HG03175 (cell line): ENCODE measurements around the gene HNRNPF.
"Not testable (repeated sequence)": the region's sequence is repeated elsewhere in the genome, so short reads cannot be mapped to it uniquely, and the experiment has no call there.

Experiments used
- ATAC-seq: cut with Tn5 transposase; IDR thresholded peaks from one replicate; pipeline ENCODE4 v1.9.1; 2021; ENCODE audit warnings: mild to moderate bottlenecking, moderate library complexity; ENCODE audit not compliant: unreplicated experiment

The HNRNPF gene, protein sequence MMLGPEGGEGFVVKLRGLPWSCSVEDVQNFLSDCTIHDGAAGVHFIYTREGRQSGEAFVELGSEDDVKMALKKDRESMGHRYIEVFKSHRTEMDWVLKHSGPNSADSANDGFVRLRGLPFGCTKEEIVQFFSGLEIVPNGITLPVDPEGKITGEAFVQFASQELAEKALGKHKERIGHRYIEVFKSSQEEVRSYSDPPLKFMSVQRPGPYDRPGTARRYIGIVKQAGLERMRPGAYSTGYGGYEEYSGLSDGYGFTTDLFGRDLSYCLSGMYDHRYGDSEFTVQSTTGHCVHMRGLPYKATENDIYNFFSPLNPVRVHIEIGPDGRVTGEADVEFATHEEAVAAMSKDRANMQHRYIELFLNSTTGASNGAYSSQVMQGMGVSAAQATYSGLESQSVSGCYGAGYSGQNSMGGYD

DNA sequence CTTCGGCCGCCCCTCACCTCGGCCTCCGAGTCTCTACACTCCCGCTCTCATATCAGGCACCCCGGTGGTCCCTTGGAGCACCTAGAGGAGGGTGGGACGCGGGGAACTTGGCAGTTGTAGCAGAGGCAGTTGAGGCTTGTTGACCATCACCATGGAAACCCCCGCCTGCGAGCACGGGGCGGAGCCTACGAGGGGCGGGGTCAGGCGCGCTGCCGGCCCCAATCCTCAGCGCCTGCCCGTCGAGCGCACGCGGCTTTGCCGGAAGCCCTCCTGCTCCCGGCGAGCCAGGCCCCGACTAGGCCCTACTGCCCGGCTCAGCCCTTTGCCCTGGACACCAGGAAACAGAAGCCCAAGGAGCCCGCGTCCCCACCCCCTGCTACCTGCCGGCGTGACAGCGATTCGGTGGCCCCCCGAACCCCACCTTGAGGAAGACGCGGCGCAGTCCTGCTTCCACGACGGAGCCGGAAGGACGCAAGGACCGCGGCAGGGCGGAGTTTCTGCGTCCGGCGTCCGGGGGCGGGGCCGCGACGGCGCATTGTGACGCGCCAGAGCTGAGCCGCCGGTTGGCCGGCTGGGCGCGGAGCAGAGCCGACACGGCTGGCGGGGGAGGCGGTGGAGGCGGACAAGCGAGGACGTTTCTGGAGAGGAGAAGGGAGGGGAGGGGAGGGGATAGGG, at the start of gene HNRNPF:
Gene HNRNPF (minus strand): TSS at position 477 of the 675 bp plus-strand sequence. CDS start 21,302 bp downstream, outside the sequence.
- ATAC-seq: peak; percentile 67

DNA sequence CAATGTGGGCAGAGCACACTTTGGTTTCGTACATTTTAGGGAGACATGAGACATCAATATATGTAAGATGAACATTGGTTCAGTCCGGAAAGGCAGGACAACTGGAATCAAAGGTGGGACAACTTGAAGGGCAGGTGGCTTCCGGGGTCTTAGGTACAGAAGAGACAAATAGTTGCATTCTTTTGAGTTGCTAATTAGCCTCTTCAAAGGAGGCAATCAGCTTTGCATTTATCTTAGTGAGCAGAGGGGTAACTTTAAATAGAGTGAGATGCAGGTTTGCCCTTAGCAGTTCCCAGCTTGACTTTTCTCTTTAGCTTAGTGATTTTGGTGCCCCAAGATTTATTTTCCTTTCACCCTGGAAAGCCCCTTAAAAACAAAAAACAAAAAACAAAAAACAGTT, 49.2 kb upstream of the HNRNPF start:
- ATAC-seq: no peak

DNA sequence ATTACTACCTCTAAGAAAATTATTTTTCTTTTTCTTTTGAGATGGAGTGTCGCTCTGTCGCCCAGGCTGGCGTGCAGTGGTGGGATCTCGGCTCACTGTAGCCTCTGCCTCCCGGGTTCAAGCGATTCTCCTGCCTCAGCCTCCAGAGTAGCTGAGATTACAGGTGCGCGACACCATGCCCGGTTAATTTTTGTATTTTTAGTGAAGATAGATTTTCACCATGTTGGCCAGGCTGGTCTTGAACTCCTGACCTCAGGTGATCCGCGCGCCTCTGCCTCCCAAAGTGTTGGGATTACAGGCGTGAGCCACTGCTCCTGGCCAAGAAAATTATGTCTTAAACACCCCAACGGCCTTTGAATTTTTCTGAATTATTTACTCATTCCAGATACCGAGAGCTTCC, 47.6 kb upstream of the HNRNPF start:
- ATAC-seq: not testable (repeated sequence)

DNA sequence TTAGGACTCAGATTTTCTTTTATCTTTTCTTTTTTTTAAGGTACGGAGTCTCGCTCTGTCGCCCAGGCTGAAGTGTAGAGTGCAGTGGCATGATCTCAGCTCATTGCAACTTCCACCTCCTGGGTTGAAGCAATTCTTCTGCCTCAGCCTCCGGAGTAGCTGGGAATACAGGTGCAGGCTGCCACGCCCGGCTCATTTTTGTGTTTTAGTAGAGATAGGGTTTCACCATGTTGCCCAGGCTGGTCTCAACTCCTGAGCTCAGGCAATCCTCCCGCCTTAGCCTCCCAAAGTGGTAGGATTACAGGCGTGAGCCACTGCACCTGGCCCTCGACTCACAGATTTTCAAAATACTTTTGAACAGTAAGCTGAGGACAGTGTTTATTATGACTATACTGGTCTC, 45.0 kb upstream of the HNRNPF start:
- ATAC-seq: not testable (repeated sequence)

DNA sequence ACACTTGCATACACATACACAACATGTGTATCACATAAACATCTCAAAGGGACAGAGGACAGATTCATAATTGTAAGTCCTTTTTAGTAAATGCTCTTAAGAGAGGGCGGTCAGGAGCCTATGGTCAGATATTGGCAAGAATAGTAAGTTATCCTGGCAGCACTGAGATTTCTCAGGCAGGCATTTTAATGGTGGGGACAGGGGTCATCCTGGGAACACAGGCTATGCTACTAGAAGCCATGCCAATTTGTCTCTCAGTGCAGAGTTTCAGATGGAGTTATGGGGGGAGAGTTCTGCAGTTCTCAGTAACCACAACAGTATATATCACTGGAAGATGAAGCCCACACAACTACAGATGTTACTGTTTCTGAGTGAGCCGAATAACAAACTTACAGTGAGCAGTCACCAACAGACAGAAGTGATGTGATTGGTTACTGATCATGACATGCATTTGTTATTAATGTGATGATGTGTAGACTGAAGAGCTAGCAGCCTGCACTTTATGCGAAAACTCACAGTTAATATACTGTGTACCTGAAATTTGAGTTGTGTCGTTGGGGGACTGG, 44.4 kb upstream of the HNRNPF start:
- peak; percentile 18 for ATAC-seq

DNA sequence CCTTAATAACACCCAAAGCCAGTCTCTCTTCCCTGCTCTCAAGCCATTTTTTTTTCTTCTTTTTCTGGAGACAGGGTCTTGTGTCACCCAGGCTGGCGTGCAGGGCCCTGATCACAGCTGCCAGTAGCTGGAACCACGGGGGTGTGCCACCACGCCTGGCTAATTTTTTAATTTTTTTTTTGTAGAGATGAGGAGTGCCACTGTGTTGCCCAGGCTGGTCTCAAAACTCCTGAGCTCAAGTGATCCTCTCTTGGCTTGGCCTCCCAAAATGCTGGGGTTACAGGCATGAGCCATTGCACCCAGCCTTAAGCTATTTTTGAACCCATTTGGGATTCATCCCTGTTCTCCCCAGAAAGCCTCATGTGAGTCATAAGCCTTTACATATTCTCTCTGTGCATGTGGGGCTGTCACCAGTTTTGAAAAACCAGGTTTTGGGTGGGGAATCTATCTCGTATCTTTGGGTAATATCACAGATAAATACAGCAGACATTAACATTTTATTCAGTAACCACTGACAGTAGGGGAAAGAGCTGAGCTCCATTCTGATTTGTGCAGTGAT, 43.4 kb upstream of the HNRNPF start:
- ATAC-seq: no peak

DNA sequence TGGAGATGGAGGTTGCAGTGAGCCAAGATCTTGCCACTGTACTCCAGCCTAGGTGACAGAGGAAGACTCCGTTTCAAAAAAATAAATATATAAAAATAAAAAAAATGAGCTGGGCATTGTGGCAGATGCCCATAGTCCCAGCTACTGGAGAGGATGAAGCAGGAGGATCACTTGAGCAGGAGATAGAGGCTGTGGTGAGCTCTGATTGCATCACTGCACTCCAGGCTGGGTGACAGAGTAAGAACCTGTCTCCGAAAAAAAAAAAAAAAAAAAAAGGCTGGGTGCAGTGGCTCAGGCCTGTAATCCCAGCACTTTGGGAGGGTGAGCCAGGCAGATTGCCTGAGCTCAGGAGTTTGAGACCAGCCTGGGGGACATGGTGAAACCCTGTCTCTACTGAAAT, 39.8 kb upstream of the HNRNPF start:
- ATAC-seq: no peak

DNA sequence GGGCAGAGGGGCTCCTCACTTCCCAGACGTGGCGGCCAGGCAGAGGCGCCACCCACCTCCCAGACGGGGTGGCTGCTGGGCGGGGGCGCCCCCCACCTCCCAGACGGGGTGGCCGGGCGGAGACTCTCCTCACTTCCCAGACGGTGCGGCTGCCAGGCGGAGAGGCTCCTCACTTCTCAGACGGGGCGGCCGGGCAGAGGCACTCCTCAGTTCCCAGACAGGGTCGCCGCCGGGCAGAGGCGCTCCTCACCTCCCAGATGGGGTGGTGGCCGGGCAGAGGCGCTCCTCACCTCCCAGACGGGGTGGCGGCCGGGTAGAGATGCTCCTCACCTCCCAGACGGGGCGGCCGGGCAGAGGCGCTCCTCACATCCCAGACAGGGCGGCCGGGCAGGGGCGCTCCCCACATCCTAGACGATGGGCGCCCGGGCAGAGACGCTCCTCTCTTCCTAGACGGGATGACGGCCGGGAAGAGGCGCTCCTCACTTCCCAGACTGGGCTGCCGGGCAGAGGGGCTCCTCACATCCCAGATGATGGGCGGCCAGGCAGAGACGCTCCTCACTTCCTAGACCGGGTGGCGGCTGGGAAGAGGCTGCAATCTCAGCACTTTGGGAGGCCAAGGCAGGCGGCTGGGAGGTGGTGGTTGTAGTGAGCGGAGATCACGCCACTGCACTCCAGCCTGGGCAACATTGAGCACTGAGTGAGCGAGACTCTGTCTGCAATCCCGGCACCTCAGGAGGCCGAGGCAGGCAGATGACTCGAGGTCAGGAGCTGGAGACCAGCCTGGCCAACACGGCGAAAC, 37.4 kb upstream of the HNRNPF start:
- not testable (repeated sequence) for ATAC-seq

DNA sequence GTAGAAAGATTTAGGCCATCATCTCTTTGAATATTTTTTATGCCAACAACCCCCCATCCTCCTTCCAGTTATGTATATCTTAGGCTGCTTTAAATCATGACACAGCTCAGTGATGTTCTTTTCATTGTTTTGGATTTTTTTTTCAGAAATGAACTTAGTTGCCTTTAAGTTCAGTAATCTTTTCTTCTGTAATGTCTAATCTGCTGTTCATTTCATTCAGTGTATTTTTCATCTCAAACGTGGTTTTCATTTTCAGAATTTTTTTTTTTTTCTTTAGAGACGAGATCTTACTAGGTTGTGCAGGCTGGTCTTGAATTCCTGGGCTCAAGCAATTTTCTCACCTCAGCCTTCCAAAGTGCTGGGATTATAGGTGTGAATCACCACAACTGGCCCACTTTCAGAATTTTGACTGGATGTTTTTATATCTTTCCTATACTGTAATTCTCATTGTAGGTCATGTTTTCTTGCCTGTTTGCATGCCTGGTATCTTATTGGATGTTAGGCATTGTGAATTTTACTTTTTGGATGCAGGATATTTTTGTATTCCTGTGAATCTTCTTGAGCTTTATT, 36.0 kb upstream of the HNRNPF start:
- no peak for ATAC-seq

DNA sequence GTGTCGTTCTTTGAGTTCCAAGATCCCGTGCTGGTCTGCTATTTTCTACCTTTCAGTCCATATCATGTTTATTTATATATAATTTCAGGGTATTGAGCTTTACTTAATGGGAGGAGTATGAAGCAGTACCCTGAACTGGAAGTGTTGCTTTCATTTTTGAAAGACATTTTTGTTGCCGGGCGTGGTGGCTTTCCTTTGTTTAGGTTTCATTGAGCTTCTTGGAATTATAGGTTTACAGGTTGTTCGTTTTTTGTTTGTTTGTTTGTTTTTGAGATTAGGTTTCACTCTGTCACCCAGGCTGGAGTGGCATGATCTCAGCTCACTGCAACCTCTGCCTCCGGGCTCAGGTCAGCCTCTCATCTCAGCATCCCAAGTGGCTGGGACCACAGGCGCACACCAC, 35.3 kb upstream of the HNRNPF start:
- ATAC-seq: no peak

DNA sequence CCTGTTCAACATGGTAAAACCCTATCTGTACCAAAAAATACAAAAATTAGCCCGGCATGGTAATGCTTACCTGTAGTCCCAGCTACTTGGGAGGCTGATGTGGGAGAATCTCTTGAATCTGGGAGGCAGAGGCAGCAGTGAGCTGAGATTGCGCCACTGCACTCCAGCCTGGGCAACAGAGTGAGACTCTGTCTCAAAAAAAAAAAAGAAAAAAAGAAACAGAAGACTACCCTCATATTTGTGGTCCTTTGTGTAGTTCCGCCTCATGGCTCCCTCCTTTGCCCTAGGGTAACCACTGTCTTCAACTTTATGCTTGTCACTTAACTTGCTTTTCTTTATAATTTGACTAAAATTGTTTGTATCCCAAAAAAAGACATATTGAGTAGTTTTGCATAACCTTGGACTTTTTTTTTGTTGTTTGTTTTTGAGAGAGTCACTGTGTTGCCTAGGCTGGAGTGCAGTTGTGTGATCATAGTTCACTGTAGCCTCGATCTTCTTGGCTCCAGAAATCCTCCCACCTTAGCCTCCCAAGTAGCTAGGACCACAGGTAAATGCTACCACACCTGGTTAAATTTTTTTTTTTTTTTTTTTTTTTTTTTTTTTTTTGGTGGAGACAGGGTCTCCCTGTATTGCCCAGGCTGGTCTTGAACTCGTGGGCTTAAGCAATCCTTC, 31.6 kb upstream of the HNRNPF start:
- ATAC-seq: no peak

DNA sequence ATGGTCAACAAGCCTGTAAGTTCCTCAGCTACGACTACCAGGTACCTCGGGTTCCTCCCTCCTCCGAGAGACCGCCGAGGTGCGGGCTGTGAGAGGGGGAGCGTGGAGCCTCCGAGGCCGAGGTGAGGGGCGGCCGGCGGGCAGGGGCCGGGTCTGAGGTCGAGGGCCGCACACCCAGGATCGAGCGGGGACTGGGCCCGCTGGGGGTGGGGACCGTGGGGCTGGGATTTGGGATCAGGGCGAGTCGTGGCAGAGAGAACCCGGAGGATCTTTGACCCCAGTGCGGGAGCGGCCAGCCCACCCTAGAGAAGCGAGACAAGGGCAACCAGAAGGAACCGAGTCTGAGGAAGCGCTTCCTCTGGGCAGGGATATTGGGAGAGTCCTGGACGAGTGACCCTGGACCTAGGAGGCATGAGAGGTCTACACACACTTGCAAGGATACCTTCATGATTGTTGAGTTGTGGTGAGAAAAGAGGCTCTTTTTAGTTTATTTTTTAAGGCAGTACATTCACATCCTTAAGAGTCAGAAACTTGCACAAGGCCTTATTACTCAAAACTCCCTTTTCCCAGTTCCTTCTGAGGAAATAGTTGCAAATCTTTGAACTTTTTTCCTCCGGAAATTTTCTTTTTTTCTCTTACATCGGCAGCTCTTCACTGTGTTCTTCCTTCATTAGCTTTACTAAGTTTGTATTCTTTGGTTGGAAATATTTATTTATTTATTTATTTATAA, 28.3 kb upstream of the HNRNPF start:
- ATAC-seq: no peak

DNA sequence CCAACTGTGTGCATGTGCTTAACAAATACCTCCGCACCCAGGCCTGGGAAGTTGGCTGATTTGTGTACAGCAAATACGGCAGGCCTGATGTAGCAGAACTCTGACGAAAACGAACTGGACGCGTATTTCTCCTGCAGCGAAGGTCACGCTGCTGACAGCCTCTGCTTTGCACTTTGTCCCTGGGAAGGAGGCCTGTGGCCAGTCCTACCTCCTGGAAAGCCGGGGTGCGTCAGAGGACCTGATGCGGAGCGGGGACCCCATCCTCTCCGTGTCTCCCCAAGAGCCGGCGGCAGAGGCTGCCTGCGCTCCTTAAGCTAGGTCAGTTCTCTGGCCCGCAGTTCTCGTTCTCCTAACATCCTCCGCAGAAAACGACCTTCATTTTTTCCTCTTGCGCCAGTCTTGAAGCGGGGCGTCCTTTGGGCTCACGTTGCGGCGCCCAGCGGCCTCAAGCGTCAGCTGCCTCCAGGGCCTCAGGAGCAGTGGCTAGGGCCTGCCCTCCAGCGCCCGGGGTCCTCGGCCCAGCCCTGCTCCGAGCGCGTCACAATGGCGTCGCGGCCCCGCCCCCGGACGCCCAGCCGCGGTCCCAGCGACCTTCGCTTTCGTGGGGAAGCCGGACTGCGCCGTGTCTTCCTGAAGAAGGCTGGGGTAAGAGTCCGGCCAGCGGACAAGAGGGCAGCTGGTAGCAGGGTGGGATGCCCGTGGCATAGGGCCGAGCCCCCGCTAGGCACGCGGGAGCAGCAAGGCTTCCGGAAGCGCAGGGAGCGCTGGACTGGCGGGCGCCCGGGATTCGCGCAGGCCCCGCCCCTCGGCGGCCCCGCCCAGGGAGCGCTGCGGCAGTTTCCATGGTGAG, 27.5 kb upstream of the HNRNPF start, which contains the start of gene ZNF487:
Gene ZNF487 (plus strand): TSS at position 821 of the 850 bp plus-strand sequence. CDS start 38,703 bp downstream, outside the sequence.
- peak; percentile 94 for ATAC-seq

DNA sequence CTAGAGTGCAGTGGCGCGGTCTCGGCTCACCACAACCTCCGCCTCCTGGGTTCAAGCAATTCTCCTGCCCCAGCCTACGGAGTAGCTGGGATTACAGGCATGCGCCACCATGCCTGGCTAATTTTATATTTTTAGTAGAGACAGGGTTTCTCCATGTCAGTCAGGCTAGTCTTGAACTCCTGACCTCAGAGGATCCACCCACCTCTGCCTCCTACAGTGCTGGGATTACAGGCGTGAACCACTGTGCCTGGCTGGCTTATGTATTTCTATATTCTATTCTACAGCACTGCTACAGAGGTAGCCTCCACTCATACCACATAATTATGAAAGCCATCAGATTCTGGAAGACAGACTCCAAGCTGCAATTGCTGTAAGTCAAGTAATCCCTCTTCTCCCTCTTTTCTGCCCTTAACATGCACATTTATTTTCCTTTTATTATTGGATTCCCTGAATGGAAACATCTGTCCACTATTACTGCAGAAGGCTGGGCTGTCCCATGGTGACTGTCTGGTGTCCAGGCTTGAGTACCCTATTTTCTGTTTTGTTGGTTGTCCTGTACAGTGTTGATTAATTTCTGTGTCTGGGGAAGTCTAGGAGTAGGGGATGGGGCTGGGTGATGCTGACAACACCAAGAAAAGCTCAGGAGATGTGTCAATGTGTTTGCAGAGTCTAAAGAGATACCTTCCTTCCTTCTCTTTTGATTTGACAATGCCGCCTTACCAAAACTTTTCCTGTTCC, 22.1 kb upstream of the HNRNPF start:
- no peak for ATAC-seq

DNA sequence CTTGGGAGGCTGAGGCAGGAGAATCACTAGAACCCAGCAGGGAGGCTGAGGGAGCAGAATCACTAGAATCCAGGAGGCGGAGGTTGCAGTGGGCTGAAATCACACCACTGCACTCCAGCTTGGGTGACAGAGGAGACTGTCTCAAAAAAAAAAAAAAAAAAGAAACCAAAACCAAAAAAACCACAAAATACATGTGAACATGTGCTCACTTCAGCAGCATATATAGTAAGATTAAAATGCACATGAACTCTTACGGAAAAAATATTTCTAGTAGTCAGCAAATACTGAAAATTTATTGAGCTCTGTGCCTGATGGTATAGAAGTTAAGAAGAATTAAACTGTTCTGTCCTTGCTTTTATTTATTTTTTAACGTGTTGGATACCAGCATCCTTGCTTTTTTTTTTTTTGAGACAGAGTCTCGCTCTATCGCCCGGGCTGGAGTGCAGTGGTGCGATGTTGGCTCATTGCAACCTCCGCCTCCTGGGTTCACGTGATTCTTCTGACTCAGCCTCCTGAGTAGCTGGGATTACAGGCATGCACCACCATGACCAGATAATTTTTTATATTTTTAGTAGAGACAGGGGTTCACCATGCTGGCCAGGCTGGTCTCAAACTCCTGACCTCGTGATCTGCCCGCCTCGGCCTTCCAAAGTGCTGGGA, 18.3 kb upstream of the HNRNPF start:
- peak; percentile 85 for ATAC-seq

DNA sequence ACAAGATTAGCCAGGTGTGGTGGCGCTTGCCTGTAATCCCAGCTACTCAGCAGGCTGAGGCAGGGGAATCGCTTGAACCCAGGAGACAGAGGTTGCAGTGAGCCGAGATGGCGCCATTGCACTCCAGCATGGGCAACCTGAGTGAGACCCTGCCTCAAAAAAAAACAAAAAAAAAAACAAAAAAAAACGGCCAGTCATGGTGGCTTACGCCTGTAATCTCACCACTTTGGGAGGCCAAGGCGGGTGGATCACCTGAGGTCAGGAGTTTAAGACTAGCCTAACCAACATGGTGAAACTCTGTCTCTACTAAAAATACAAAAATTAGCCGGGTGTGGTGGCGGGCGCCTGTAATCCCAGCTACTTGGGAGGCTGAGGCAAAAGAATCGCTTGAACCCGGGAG, 17.5 kb upstream of the HNRNPF start:
- ATAC-seq: not testable (repeated sequence)

DNA sequence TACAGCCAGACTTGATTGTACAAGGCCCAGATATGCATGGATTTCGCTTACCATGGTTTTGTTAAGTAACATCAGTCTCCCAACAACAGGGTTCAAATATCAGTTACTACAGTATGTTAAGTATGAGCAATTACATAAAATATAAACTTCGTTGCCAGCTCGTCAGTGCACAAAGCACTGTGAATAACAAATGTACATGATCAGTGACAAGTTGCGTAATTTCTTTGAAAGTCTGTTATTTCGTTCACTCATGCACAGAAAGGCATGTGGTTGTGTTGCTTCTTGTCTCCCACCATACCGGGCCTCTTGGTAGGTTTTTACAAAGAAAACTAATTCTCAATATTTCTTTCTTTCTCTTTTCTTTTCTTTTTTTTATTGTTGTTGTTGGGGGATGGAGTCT, 15.4 kb upstream of the HNRNPF start:
- ATAC-seq: no peak
